GM23248 (cell line): ENCODE measurements around the gene MAGEA11. TPM values are rescaled to one million over a fixed set of nuclear protein-coding genes. Genes with fewer than 3 reads are reported as not detected.
"Not testable (repeated sequence)": the region's sequence is repeated elsewhere in the genome, so short reads cannot be mapped to it uniquely, and the experiment has no call there.

ENCODE experiments used
- DNase-seq: peaks from one replicate; pipeline ENCODE4 v3.0.0-alpha.2; 2015
- H2AFZ ChIP-seq: fragments of 200-600 bp; sonication (generic); 2 replicates; pipeline ENCODE4 v1.6.1; 2016; ENCODE audit warnings: antibody characterized with exemption
- H3F3A ChIP-seq: fragments of 200-600 bp; sonication (generic); 2 replicates; pipeline ENCODE4 v1.6.1; 2016; ENCODE audit warnings: mild to moderate bottlenecking, antibody characterized with exemption, mixed run types; ENCODE audit not compliant: insufficient read depth
- H3K27ac ChIP-seq: fragments of 200-600 bp; sonication (generic); 2 replicates; pipeline ENCODE4 v1.5.1; 2016; ENCODE audit warnings: mild to moderate bottlenecking
- H3K27me3 ChIP-seq: fragments of 200-600 bp; sonication (generic); replicated peaks from 2 replicates; pipeline ENCODE4 v1.6.1; 2016; ENCODE audit warnings: mild to moderate bottlenecking; ENCODE audit not compliant: insufficient read depth
- H3K36me3 ChIP-seq: fragments of 200-600 bp; sonication (generic); 2 replicates; pipeline ENCODE4 v1.6.1; 2016; ENCODE audit warnings: low read depth, mild to moderate bottlenecking
- H3K4me1 ChIP-seq: fragments of 200-600 bp; sonication (generic); 2 replicates; pipeline ENCODE4 v1.6.1; 2016; ENCODE audit warnings: mild to moderate bottlenecking; ENCODE audit not compliant: insufficient read depth
- H3K4me2 ChIP-seq: fragments of 200-600 bp; sonication (generic); one replicate; pipeline ENCODE4 v1.6.1; 2016; ENCODE audit warnings: mild to moderate bottlenecking; ENCODE audit not compliant: unreplicated experiment
- H3K4me3 ChIP-seq: fragments of 200-600 bp; sonication (generic); 2 replicates; pipeline ENCODE4 v1.5.1; 2016; ENCODE audit warnings: mild to moderate bottlenecking
- H3K79me2 ChIP-seq: fragments of 200-600 bp; sonication (generic); 2 replicates; pipeline ENCODE4 v1.6.1; 2016; ENCODE audit warnings: mild to moderate bottlenecking; ENCODE audit not compliant: insufficient read depth
- H3K9ac ChIP-seq: fragments of 200-600 bp; sonication (generic); 2 replicates; pipeline ENCODE4 v1.6.1; 2016; ENCODE audit warnings: mild to moderate bottlenecking
- H3K9me2 ChIP-seq: fragments of 200-600 bp; sonication (generic); 2 replicates; pipeline ENCODE4 v1.6.1; 2016; ENCODE audit warnings: mixed run types, mild to moderate bottlenecking, moderate library complexity; ENCODE audit not compliant: insufficient read depth
- H3K9me3 ChIP-seq: fragments of 200-600 bp; sonication (generic); one replicate; pipeline ENCODE4 v1.6.1; 2017; ENCODE audit warnings: low read depth
- H4K20me1 ChIP-seq: fragments of 200-600 bp; sonication (generic); 2 replicates; pipeline ENCODE4 v1.6.0; 2016; ENCODE audit not compliant: insufficient read depth
- EZH2 ChIP-seq: fragments of 200-600 bp; sonication (generic); IDR thresholded peaks from 2 replicates; pipeline ENCODE4 v1.6.1; 2018; ENCODE audit warnings: antibody characterized with exemption, mild to moderate bottlenecking; ENCODE audit not compliant: insufficient read depth, poor library complexity, severe bottlenecking
- EZH2phosphoT487 ChIP-seq: fragments of 200-600 bp; sonication (generic); IDR thresholded peaks from 2 replicates; pipeline ENCODE4 v1.6.1; 2018; ENCODE audit warnings: antibody characterized with exemption, moderate library complexity, mild to moderate bottlenecking, low read depth; ENCODE audit not compliant: insufficient read depth
- WGBS, 2 experiments: methylation state at CpG; one replicate each; pipeline ENCODE4 v1.1.6; 2015 to 2017; ENCODE audit warnings: low lambda C conversion rate in 2 of 2, low coverage in 1 of 2; ENCODE audit errors: missing lambda C conversion rate in 2 of 2; 5-methylcytosine and 5-hydroxymethylcytosine counted together
- in situ Hi-C: fragments of 300-500 bp; cut with MboI; formaldehyde crosslinking; loops from 2 replicates; pipeline ENCODE4 v1.15.0; 2020
- polyA plus RNA-seq: library from polyadenylated mRNA; unstranded; fragments of >200 nt; fragmentation: Nextera tagmentation; extraction: Ambion mirVana; gene quantifications from 2 replicates; pipeline ENCODE4 v1.2.1, GENCODE V29; 2016
- total RNA-seq: library from RNA; depleted of rRNA; stranded (reverse); fragments of >200 nt; shearing (Covaris generic); gene quantifications from 2 replicates; pipeline ENCODE4 v1.2.3, GENCODE V29; 2014

Gene MAGEA11
- total and polyA plus RNA-seq, 2 experiments from 2014 or later, result not detected

- Histone ChIP-seq H3K36me3 (no peaks in the 10 kb centered on the region), H3K27me3 (no peaks in the 10 kb centered on the region), H3K79me2 (no peaks in the 10 kb centered on the region), H3K9me2 (no peaks in the 10 kb centered on the region), H2AFZ (no peak overlapping the region), H4K20me1 (no peaks in the 10 kb centered on the region), H3K27ac (no peak overlapping the region), H3K9me3 (no peaks in the 10 kb centered on the region), H3K9ac (no peak overlapping the region), H3K4me2 (no peak overlapping the region), H3K4me3 (no peak overlapping the region), H3F3A (no peaks in the 10 kb centered on the region), H3K4me1 (no peaks in the 10 kb centered on the region)
- in situ Hi-C loops, result no loop called here
- WGBS, 2 experiments, result 57 to 58% methylated on average over 7 of the region's 8 CpGs
- no peak for DNase-seq
- TF ChIP-seq EZH2, result no peak
- no peak for TF ChIP-seq EZH2phosphoT487
Observed at GRCh38 chrX:149721778-149722177, 9.9 kb downstream of the MAGEA11 start.

- 58 to 72% methylated on average over 2 to 3 of the region's 5 CpGs for WGBS, 2 experiments
- in situ Hi-C loops, H3K27ac ChIP-seq, H3K4me1 ChIP-seq, H3K36me3 ChIP-seq, DNase-seq, H3F3A ChIP-seq, H2AFZ ChIP-seq, H3K27me3 ChIP-seq, H3K9me2 ChIP-seq, H3K4me2 ChIP-seq, H3K4me3 ChIP-seq, H3K79me2 ChIP-seq, H4K20me1 ChIP-seq, H3K9me3 ChIP-seq, H3K9ac ChIP-seq: not testable (repeated sequence)
Observed at GRCh38 chrX:149723583-149724118, 11.8 kb downstream of the MAGEA11 start.

GRCh38 chrX:149727308-149727707, 15.4 kb downstream of the MAGEA11 start:
- H3K27ac ChIP-seq, H3K36me3 ChIP-seq, H3F3A ChIP-seq, H3K79me2 ChIP-seq, H3K4me2 ChIP-seq, H3K4me1 ChIP-seq, H4K20me1 ChIP-seq, H3K9me2 ChIP-seq, H3K27me3 ChIP-seq, DNase-seq, H2AFZ ChIP-seq, H3K9ac ChIP-seq, in situ Hi-C loops, H3K4me3 ChIP-seq, H3K9me3 ChIP-seq: not testable (repeated sequence)
- WGBS, 2 experiments, result no CpG with 5 or more reads among the region's 7 CpGs

GRCh38 chrX:149742269-149742668, 30.4 kb downstream of the MAGEA11 start:
- H3F3A ChIP-seq, H3K79me2 ChIP-seq, H3K9me2 ChIP-seq, in situ Hi-C loops, H3K9ac ChIP-seq, H3K36me3 ChIP-seq, H4K20me1 ChIP-seq, DNase-seq, H3K4me2 ChIP-seq, H3K27ac ChIP-seq, H3K4me3 ChIP-seq, H3K9me3 ChIP-seq, H3K27me3 ChIP-seq, H2AFZ ChIP-seq, H3K4me1 ChIP-seq: not testable (repeated sequence)
- WGBS, 2 experiments, result no CpG with 5 or more reads among the region's 6 CpGs

- H3K4me3 ChIP-seq, H3K4me1 ChIP-seq, H3K9me2 ChIP-seq, H3K9me3 ChIP-seq, H3K79me2 ChIP-seq, H4K20me1 ChIP-seq, in situ Hi-C loops, H3K36me3 ChIP-seq, DNase-seq, H3K4me2 ChIP-seq, H3K9ac ChIP-seq, H3K27me3 ChIP-seq, H2AFZ ChIP-seq, H3K27ac ChIP-seq, H3F3A ChIP-seq: not testable (repeated sequence)
- WGBS, 2 experiments, result 20% methylated on average over 2 of the region's 6 CpGs; no CpG with 5 or more reads in 1 of the 2 experiments
Observed at GRCh38 chrX:149746390-149747007, 34.6 kb downstream of the MAGEA11 start.
